Activated CD4-positive, CD25-positive, alpha-beta regulatory T cell treated with anti-CD3 and anti-CD28 coated beads, Interleukin-2, amount 50 U/mL, for 72 hours (primary cell): ENCODE measurements around the gene CKMT1B.
"Not testable (repeated sequence)": the region's sequence is repeated elsewhere in the genome, so short reads cannot be mapped to it uniquely, and the experiment has no call there.

Experiments used
- DNase-seq: peaks from one replicate; pipeline ENCODE4 v3.0.0; 2021

The CKMT1B gene

GRCh38 chr15:43638464-43639204, 44.8 kb downstream of the CKMT1B start:
- not testable (repeated sequence) for DNase-seq
